Measurements from ENCODE around the gene CBX8.

GRCh38 chr17:79802039-79802735 is 5.3 kb upstream of the CBX8 start:
- TF ChIP-seq CTCF (IDR thresholded peaks at IDR 0.05; ENCODE audit: insufficient read depth, low read length, poor library complexity, severe bottlenecking) (no peak), EZH2phosphoT487 (conservative IDR thresholded peaks at IDR 0.05; ENCODE audit: low read length) (no peak)
